Stomach (tissue), 9 donors: ENCODE data around the gene EVC2. TPM values are rescaled to one million over a fixed set of nuclear protein-coding genes. Genes with fewer than 3 reads are reported as not detected.

Source experiments
- DNase-seq, 2 donors: peaks; one replicate each; pipeline versions ENCODE4 v3.0.0 to v3.0.0-alpha.2; 2013 to 2019
- H3K27ac ChIP-seq, 5 donors: fragments of 200-600 bp in 4 of 5; sonication (generic) in 4 of 5; one replicate each; pipeline ENCODE4 v1.5.1; 2013 to 2019; ENCODE audit warnings: mild to moderate bottlenecking in 1 of 5, moderate library complexity in 1 of 5
- H3K27me3 ChIP-seq, 3 donors: fragments of 200-600 bp; sonication (generic); one replicate each; pipeline ENCODE4 v1.5.1; 2017 to 2019; ENCODE audit warnings: mixed run types in 1 of 3
- H3K36me3 ChIP-seq, 4 donors: fragments of 200-600 bp; sonication (generic); 1 replicate in 3 of 4; 2 replicates in 1 of 4; pipeline ENCODE4 v1.5.1; 2016 to 2019
- H3K4me1 ChIP-seq, 4 donors: fragments of 200-600 bp; sonication (generic); one replicate each; pipeline ENCODE4 v1.5.1; 2016 to 2019
- H3K4me3 ChIP-seq, 4 donors: fragments of 200-600 bp; sonication (generic) in 3 of 4; one replicate each; pipeline ENCODE4 v1.5.1; 2016 to 2019; ENCODE audit warnings: mild to moderate bottlenecking in 1 of 4
- H3K9me3 ChIP-seq, 4 donors: fragments of 200-600 bp; sonication (generic); one replicate each; pipeline ENCODE4 v1.5.1; 2016 to 2019
- EP300 ChIP-seq: sonication (generic); formaldehyde crosslinking; IDR thresholded peaks from one replicate; pipeline ENCODE4 v1.6.1; 2017; ENCODE audit warnings: antibody characterized with exemption
- POLR2A ChIP-seq, 4 donors: fragments of 450-650 bp; IDR thresholded peaks; one replicate each; pipeline ENCODE4 v1.6.1; 2016; ENCODE audit warnings: antibody characterized with exemption in 4 of 4, control low read depth in 2 of 4, mild to moderate bottlenecking in 1 of 4, moderate library complexity in 1 of 4
- POLR2AphosphoS5 ChIP-seq, 3 donors: sonication (generic); formaldehyde crosslinking; IDR thresholded peaks; one replicate each; pipeline ENCODE4 v1.6.1; 2016; ENCODE audit warnings: antibody characterized with exemption in 3 of 3
- WGBS, 5 donors: extraction: QIAGEN DNeasy Blood & Tissue Kit in 3 of 5; methylation state at CpG; one replicate each; pipeline versions ENCODE4 v1.1.5 to v1.1.7; 2013 to 2018; 5-methylcytosine and 5-hydroxymethylcytosine counted together
- intact Hi-C: fragments of 100-400 bp; cut with DNase I; formaldehyde crosslinking; loops from one replicate; pipeline ENCODE4 v1.15.1; 2023; ENCODE audit warnings: low total_unique reads
- polyA plus RNA-seq, 3 donors: library from polyadenylated mRNA; stranded (reverse); fragments of 200-250 nt; gene quantifications; one replicate each; pipeline ENCODE4 v1.2.3, GENCODE V29; 2013
- total RNA-seq, 5 donors: library from RNA; depleted of rRNA; stranded (reverse); fragments of >200 nt; gene quantifications; one replicate each; pipeline versions ENCODE4 v1.1.0 to v1.2.3, GENCODE V29; 2014 to 2016
- TF ChIP-seq, protein P1 (sequence below), 7 experiments: fragments of 450-650 bp in 4 of 7; fragments of 200-600 bp in 3 of 7; sonication (generic) in 3 of 7; IDR thresholded peaks; one replicate each; pipeline ENCODE4 v1.5.1; 2016 to 2019; ENCODE audit warnings: antibody characterized with exemption in 7 of 7, control low read depth in 2 of 7, mild to moderate bottlenecking in 1 of 7
- donor health status: healthy with polysubstance abuse.
- donor health status: Bipolar disorder and iron deficiency.
- donor health status: healthy.

Gene EVC2
- total and polyA plus RNA-seq, 8 donors = 0.76 to 11.7 (median 4.9) TPM

DNA sequence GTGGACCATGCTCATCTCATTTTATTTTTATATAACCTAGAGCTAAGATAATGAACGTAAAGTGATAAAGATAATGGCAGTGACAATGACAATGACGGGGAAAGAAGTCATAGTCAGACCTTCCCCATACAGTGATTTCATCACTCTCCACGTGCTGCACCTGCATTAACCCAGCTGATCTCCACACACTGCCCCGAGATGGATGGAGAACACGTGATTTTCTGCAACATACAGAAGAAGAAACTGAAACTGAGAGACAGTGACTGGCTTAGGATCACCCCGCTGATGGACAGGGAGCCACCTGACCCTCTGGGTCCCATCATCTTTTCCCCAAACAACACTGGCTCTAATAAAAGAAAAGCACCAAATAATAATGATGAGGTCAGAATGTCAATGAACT is 22.0 kb downstream of the EVC2 start:
- WGBS, 5 donors = 89 to 94% (median 91%) methylated on average over 6 of the region's 6 CpGs
- no peak for DNase-seq
- Histone ChIP-seq H3K9me3 (no peaks in the 10 kb centered on the region), H3K27me3 (no peaks in the 10 kb centered on the region), H3K27ac (no peak overlapping the region), H3K4me3 (no peak overlapping the region), H3K36me3 (peaks cover 13 to 96% (median 79%) of the 10 kb centered on the region in 4 donors), H3K4me1 (no peaks in the 10 kb centered on the region)
- TF ChIP-seq, protein P1, sequence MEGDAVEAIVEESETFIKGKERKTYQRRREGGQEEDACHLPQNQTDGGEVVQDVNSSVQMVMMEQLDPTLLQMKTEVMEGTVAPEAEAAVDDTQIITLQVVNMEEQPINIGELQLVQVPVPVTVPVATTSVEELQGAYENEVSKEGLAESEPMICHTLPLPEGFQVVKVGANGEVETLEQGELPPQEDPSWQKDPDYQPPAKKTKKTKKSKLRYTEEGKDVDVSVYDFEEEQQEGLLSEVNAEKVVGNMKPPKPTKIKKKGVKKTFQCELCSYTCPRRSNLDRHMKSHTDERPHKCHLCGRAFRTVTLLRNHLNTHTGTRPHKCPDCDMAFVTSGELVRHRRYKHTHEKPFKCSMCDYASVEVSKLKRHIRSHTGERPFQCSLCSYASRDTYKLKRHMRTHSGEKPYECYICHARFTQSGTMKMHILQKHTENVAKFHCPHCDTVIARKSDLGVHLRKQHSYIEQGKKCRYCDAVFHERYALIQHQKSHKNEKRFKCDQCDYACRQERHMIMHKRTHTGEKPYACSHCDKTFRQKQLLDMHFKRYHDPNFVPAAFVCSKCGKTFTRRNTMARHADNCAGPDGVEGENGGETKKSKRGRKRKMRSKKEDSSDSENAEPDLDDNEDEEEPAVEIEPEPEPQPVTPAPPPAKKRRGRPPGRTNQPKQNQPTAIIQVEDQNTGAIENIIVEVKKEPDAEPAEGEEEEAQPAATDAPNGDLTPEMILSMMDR (IDR thresholded peaks at IDR 0.05) = no peak
- TF ChIP-seq POLR2A (IDR thresholded peaks at IDR 0.05) (no peak), POLR2AphosphoS5 (IDR thresholded peaks at IDR 0.05) (no peak), EP300 (no peak)
- intact Hi-C loops = no loop called here

DNA sequence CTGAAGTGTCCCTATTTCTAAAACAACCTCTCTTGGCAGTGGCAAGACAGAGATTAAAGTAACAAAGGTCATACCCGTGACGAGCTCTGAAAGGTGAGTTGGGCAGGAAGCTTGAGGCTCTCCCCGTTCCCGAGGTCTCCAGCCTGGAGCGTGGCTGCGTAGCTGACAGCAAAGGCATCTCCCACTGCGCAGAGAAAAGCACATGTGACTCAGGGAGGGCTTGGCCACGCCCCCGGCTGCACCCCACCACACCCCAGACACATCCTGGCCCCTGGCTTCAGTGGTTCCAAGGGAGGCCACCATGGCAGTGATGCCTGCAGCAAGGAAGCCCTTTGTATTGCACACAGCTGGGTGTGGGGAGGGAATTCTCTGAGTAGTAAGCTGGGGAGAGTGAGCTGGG is 23.1 kb downstream of the EVC2 start:
- WGBS, 5 donors = 90 to 100% (median 96%) methylated on average over 9 of the region's 9 CpGs
- H3K4me1 ChIP-seq = no peaks in the 10 kb centered on the region
- H3K4me3 ChIP-seq = no peak overlapping the region
- no peaks in the 10 kb centered on the region for H3K9me3 ChIP-seq
- no peak for DNase-seq
- no peak overlapping the region for H3K27ac ChIP-seq
- no peak for TF ChIP-seq POLR2AphosphoS5 (IDR thresholded peaks at IDR 0.05)
- TF ChIP-seq, protein P1 (IDR thresholded peaks at IDR 0.05) = no peak
- no peak for TF ChIP-seq EP300
- no peak for TF ChIP-seq POLR2A (IDR thresholded peaks at IDR 0.05)
- intact Hi-C loops = no loop called here
- peaks cover 18 to 96% (median 81%) of the 10 kb centered on the region in 4 donors for H3K36me3 ChIP-seq
- no peaks in the 10 kb centered on the region for H3K27me3 ChIP-seq

DNA sequence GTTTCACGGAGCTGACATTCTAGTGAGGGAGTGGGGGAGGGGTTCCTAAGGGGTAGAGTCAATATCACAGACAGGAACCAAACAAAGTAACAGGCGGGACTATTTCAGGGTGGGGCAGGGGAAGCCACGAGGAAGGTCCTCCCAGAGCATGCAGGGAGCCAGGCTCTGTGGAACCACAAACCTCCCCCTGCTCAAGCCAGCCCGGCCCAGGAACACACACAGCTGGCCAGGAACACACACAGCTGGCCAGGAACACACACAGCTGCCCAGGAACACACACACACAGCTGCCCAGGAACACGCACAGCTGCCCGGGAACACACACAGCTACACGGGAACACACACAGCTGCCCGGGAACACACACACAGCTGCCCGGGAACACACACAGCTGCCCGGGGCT is 24.8 kb downstream of the EVC2 start:
- TF ChIP-seq, protein P1 (IDR thresholded peaks at IDR 0.05) = no peak
- TF ChIP-seq POLR2A (IDR thresholded peaks at IDR 0.05) (no peak), EP300 (no peak), POLR2AphosphoS5 (IDR thresholded peaks at IDR 0.05) (no peak)
- WGBS, 5 donors = 44 to 59% (median 49%) methylated on average over 10 of the region's 10 CpGs
- no peaks in the 10 kb centered on the region for H3K27me3 ChIP-seq
- no peak overlapping the region for H3K4me3 ChIP-seq
- DNase-seq = peak in 1 of 2 donors; percentile 44
- intact Hi-C loops = no loop called here
- H3K4me1 ChIP-seq = no peaks in the 10 kb centered on the region
- H3K27ac ChIP-seq = no peak overlapping the region
- H3K9me3 ChIP-seq = no peaks in the 10 kb centered on the region
- peaks cover 18 to 93% (median 73%) of the 10 kb centered on the region in 4 donors for H3K36me3 ChIP-seq

DNA sequence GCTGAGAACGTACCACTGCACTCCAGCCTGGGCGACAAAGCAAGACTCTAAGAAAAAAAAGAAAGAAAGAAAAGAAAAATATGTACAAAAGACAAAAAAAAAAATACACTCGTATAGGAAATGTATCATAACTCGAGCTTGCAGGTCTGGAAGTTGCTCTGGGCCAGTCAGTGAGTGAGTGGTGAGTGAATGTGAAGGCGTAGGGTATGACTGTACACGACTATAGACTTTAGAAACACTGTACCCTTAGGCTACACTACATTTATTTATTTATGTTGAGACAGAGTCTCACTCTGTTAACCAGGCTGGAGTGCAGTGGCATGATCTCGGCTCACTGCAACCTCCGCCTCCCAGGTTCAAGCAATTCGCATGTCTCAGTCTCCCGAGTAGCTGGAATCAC is 29.4 kb downstream of the EVC2 start:
- DNase-seq = no peak
- H3K27me3 ChIP-seq = no peaks in the 10 kb centered on the region
- no peak overlapping the region for H3K4me3 ChIP-seq
- H3K4me1 ChIP-seq = no peaks in the 10 kb centered on the region
- intact Hi-C loops = no loop called here
- peaks cover 5 to 87% (median 62%) of the 10 kb centered on the region in 4 donors for H3K36me3 ChIP-seq
- no peaks in the 10 kb centered on the region for H3K9me3 ChIP-seq
- H3K27ac ChIP-seq = no peak overlapping the region
- 89 to 94% (median 93%) methylated on average over 10 of the region's 10 CpGs for WGBS, 5 donors
- TF ChIP-seq, protein P1 (IDR thresholded peaks at IDR 0.05) = no peak
- TF ChIP-seq POLR2A (IDR thresholded peaks at IDR 0.05) = no peak
- TF ChIP-seq EP300 = no peak
- no peak for TF ChIP-seq POLR2AphosphoS5 (IDR thresholded peaks at IDR 0.05)
